PC-3 (cell line): ENCODE data around the gene CRHBP. TPM values are rescaled to one million over a fixed set of nuclear protein-coding genes. Genes with fewer than 3 reads are reported as not detected.
"Not testable (repeated sequence)": the region's sequence is repeated elsewhere in the genome, so short reads cannot be mapped to it uniquely, and the experiment has no call there.

Experiments used
- ATAC-seq: fragments of 200-7000 bp; cut with Tn5 transposase; 2 replicates; pipeline ENCODE4 v1.9.1; 2020; ENCODE audit warnings: mild to moderate bottlenecking, moderate library complexity
- BruUV-seq: library from RNA; stranded (reverse); fragments of 400-500 nt; replicated peaks from 2 replicates; lab custom pipeline; 2021; lab: Mats Ljungman, UMichigan
- CTCF ChIA-PET: fragments of 300-600 bp; sonication (Branson Sonifier 250); formaldehyde crosslinking; loops from one replicate; lab custom pipeline; 2022; ENCODE audit warnings: antibody characterized with exemption; lab: Charles Lee
- POLR2A ChIA-PET: fragments of 300-600 bp; sonication (Branson Sonifier 250); formaldehyde crosslinking; loops from one replicate; lab custom pipeline; 2022; ENCODE audit warnings: antibody characterized with exemption; ENCODE audit not compliant: unreplicated experiment; lab: Charles Lee
- DNase-seq: peaks from one replicate; pipeline ENCODE4 v3.0.0-alpha.2; 2015
- H2AFZ ChIP-seq: fragments of 300-600 bp; sonication (generic); 2 replicates; pipeline ENCODE4 v1.6.0; 2016; ENCODE audit warnings: antibody characterized with exemption, low read length
- H3F3A ChIP-seq: fragments of 300-600 bp; sonication (generic); one replicate; pipeline ENCODE4 v1.6.0; 2017; ENCODE audit warnings: antibody characterized with exemption, low read length, control low read depth, mild to moderate bottlenecking; ENCODE audit not compliant: unreplicated experiment
- H3K27ac ChIP-seq: fragments of 300-600 bp; sonication (generic); 2 replicates; pipeline ENCODE4 v1.5.1; 2016; ENCODE audit warnings: mild to moderate bottlenecking, low read length
- H3K27me3 ChIP-seq: fragments of 300-600 bp; sonication (generic); 2 replicates; pipeline ENCODE4 v1.6.1; 2016; ENCODE audit warnings: low read length, mixed read lengths
- H3K36me3 ChIP-seq: fragments of 300-600 bp; sonication (generic); 2 replicates; pipeline ENCODE4 v1.6.1; 2016; ENCODE audit warnings: low read depth, mixed run types, low read length, mixed read lengths
- H3K4me1 ChIP-seq: fragments of 300-600 bp; sonication (generic); 2 replicates; pipeline ENCODE4 v1.5.1; 2016; ENCODE audit warnings: low read length; ENCODE audit not compliant: insufficient read depth
- H3K4me2 ChIP-seq: fragments of 300-600 bp; sonication (generic); 2 replicates; pipeline ENCODE4 v1.6.0; 2016; ENCODE audit warnings: low read length
- H3K4me3 ChIP-seq: fragments of 300-600 bp; sonication (generic); 2 replicates; pipeline ENCODE4 v1.5.1; 2016; ENCODE audit warnings: mild to moderate bottlenecking, low read length, mixed read lengths
- H3K79me2 ChIP-seq: fragments of 300-600 bp; sonication (generic); 2 replicates; pipeline ENCODE4 v1.6.1; 2017; ENCODE audit warnings: low read length, mixed read lengths
- H3K9ac ChIP-seq: fragments of 300-600 bp; sonication (generic); 2 replicates; pipeline ENCODE4 v1.6.0; 2016; ENCODE audit warnings: mild to moderate bottlenecking, low read length
- H3K9me2 ChIP-seq: fragments of 300-600 bp; sonication (generic); replicated peaks from 2 replicates; pipeline ENCODE4 v1.6.1; 2016; ENCODE audit warnings: mixed run types, low read length, mixed read lengths
- H3K9me3 ChIP-seq: fragments of 300-600 bp; sonication (generic); 2 replicates; pipeline ENCODE4 v1.6.1; 2016; ENCODE audit warnings: low read length, mixed read lengths
- H4K20me1 ChIP-seq: fragments of 300-600 bp; sonication (generic); 2 replicates; pipeline ENCODE4 v1.6.1; 2016; ENCODE audit warnings: low read length, mixed read lengths
- EZH2 ChIP-seq: fragments of 300-600 bp; sonication (generic); IDR thresholded peaks from one replicate; pipeline ENCODE4 v1.6.1; 2017; ENCODE audit warnings: antibody characterized with exemption, mild to moderate bottlenecking, low read length; ENCODE audit not compliant: unreplicated experiment
- EZH2phosphoT487 ChIP-seq: fragments of 300-600 bp; sonication (generic); IDR thresholded peaks from 2 replicates; pipeline ENCODE4 v1.6.1; 2018; ENCODE audit warnings: mild to moderate bottlenecking, antibody characterized with exemption, low read length, borderline replicate concordance
- intact Hi-C: fragments of 100-400 bp; cut with micrococcal nuclease; formaldehyde crosslinking; loops from 2 replicates; pipeline ENCODE4 v1.9.0; 2023
- total RNA-seq: library from RNA; depleted of rRNA; stranded (reverse); fragments of >200 nt; gene quantifications from 2 replicates; pipeline ENCODE4 v1.2.3, GENCODE V29; 2014
- TF ChIP-seq, protein P1 (sequence below): fragments of 300-600 bp; sonication (generic); conservative IDR thresholded peaks from 2 replicates; pipeline ENCODE4 v1.5.1; 2017; ENCODE audit warnings: antibody characterized with exemption, low read depth, mild to moderate bottlenecking, low read length

The CRHBP gene
- total RNA-seq, 1 experiment from 2014 or later, result not detected

DNA sequence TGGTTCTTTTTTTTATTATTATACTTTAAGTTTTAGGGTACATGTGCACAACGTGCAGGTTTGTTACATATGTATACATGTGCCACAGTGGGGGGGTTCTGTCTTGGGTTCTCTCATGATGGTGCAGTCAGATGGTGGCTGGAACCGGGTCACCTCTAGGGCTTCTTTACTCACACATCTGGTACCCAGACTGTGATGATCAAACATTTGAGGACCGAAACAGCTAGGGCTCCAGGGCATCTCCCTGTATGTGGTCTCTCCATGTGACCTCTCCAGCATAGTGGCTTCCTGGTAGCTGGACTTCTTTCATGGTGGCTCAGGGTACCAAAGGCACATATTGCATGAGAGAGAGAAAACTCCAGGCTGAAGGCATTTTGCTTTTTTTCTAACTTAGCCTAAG lies 9.8 kb upstream of the CRHBP start:
- no peaks in the 10 kb centered on the region for H3K27me3 ChIP-seq
- H3K9me3 ChIP-seq, result no peaks in the 10 kb centered on the region
- BruUV-seq, result no TSS peak
- no peaks in the 10 kb centered on the region for H3F3A ChIP-seq
- no peaks in the 10 kb centered on the region for H3K9me2 ChIP-seq
- DNase-seq (no peak), ATAC-seq (no peak)
- ChIA-PET CTCF (no interaction called here), POLR2A (no interaction called here)
- H2AFZ ChIP-seq, result no peak overlapping the region
- H3K79me2 ChIP-seq, result no peaks in the 10 kb centered on the region
- no peak overlapping the region for H3K4me2 ChIP-seq
- no peak overlapping the region for H3K27ac ChIP-seq
- intact Hi-C loops, result no loop called here
- H3K4me1 ChIP-seq, result no peaks in the 10 kb centered on the region
- H3K9ac ChIP-seq, result no peak overlapping the region
- no peaks in the 10 kb centered on the region for H3K36me3 ChIP-seq
- H3K4me3 ChIP-seq, result no peak overlapping the region
- TF ChIP-seq EZH2 (no peak), EZH2phosphoT487 (no peak)
- TF ChIP-seq, protein P1, sequence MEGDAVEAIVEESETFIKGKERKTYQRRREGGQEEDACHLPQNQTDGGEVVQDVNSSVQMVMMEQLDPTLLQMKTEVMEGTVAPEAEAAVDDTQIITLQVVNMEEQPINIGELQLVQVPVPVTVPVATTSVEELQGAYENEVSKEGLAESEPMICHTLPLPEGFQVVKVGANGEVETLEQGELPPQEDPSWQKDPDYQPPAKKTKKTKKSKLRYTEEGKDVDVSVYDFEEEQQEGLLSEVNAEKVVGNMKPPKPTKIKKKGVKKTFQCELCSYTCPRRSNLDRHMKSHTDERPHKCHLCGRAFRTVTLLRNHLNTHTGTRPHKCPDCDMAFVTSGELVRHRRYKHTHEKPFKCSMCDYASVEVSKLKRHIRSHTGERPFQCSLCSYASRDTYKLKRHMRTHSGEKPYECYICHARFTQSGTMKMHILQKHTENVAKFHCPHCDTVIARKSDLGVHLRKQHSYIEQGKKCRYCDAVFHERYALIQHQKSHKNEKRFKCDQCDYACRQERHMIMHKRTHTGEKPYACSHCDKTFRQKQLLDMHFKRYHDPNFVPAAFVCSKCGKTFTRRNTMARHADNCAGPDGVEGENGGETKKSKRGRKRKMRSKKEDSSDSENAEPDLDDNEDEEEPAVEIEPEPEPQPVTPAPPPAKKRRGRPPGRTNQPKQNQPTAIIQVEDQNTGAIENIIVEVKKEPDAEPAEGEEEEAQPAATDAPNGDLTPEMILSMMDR, result no peak
- H4K20me1 ChIP-seq, result no peaks in the 10 kb centered on the region

DNA sequence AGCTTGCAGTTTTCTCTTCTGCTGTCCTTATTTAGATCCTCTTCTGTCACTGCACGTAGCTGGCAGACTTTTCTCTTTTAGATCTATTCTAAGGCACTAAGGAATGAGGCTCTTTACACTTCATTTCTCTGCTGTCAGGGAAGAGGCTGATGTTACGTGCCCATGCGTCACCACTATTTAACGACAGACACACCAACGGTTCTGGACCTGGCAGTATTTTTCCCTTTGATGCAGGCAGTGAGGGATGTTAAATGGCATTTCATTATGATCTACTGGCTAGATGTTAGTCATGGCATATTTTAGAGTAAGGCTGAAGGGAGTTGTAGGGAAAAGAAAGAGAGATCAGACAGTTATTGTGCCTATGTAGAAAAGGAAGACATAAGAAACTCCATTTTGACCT lies 8.2 kb upstream of the CRHBP start:
- no TSS peak for BruUV-seq
- H2AFZ ChIP-seq, result no peak overlapping the region

GRCh38 chr5:76945238-76945637 lies 7.6 kb upstream of the CRHBP start:
- intact Hi-C loops, H3K36me3 ChIP-seq, POLR2A ChIA-PET, H3K27ac ChIP-seq, BruUV-seq, H4K20me1 ChIP-seq, H2AFZ ChIP-seq, H3K4me1 ChIP-seq, CTCF ChIA-PET, H3K79me2 ChIP-seq, H3K9me2 ChIP-seq, H3K9ac ChIP-seq, H3K4me2 ChIP-seq, H3K27me3 ChIP-seq, H3K4me3 ChIP-seq, ATAC-seq, H3K9me3 ChIP-seq, DNase-seq, H3F3A ChIP-seq: not testable (repeated sequence)

More for the DNA sequence above, 8.2 kb upstream of the CRHBP start:
- Histone ChIP-seq H3K36me3 (no peaks in the 10 kb centered on the region), H3K9me2 (no peaks in the 10 kb centered on the region), H3K4me2 (no peak overlapping the region), H4K20me1 (no peaks in the 10 kb centered on the region), H3K4me3 (no peak overlapping the region), H3K27ac (no peak overlapping the region), H3K79me2 (no peaks in the 10 kb centered on the region), H3K9ac (no peak overlapping the region), H3K4me1 (no peaks in the 10 kb centered on the region), H3F3A (no peaks in the 10 kb centered on the region), H3K27me3 (no peaks in the 10 kb centered on the region), H3K9me3 (no peaks in the 10 kb centered on the region)
- ChIA-PET POLR2A (no interaction called here), CTCF (no interaction called here)
- no peak for TF ChIP-seq EZH2
- no peak for TF ChIP-seq EZH2phosphoT487
- TF ChIP-seq, protein P1, result no peak
- intact Hi-C loops, result no loop called here
- no peak for DNase-seq
- no peak for ATAC-seq
